HepG2 (cell line): ENCODE measurements around the gene TACC3. TPM values are rescaled to one million over a fixed set of nuclear protein-coding genes. Genes with fewer than 3 reads are reported as not detected.

ENCODE experiments used
- FIP1L1 ChIP-seq: fragments of 200-400 bp; formaldehyde crosslinking; IDR thresholded peaks from 2 replicates; pipeline ENCODE4 v1.6.1; 2018; ENCODE audit warnings: low read depth, mild to moderate bottlenecking, low read length, moderate library complexity, borderline replicate concordance; ENCODE audit not compliant: insufficient read depth
- HMGA1 ChIP-seq: sonication (generic); formaldehyde crosslinking; conservative IDR thresholded peaks from 2 replicates; pipeline ENCODE4 v1.4.0; 2020; ENCODE audit warnings: missing genetic modification reagents
- KLF16 ChIP-seq, 2 experiments: sonication (generic) in 1 of 2; formaldehyde crosslinking in 1 of 2; IDR thresholded peaks; 2 replicates each; pipeline versions ENCODE4 v1.6.1 to v1.8.0; 2016 to 2023; ENCODE audit warnings: missing genetic modification reagents in 2 of 2, missing compliant biosample characterization in 1 of 2
- MYNN ChIP-seq: sonication (generic); formaldehyde crosslinking; IDR thresholded peaks from 2 replicates; pipeline ENCODE4 v1.4.0; 2020; ENCODE audit warnings: mild to moderate bottlenecking, low read depth, missing genetic modification reagents
- NFAT5 ChIP-seq: sonication (generic); formaldehyde crosslinking; IDR thresholded peaks from 2 replicates; pipeline ENCODE4 v1.4.0; 2020; ENCODE audit warnings: missing genetic modification reagents
- NFIB ChIP-seq: sonication (generic); formaldehyde crosslinking; IDR thresholded peaks from 2 replicates; pipeline ENCODE4 v1.9.0; 2021; ENCODE audit warnings: missing genetic modification reagents, mild to moderate bottlenecking, borderline replicate concordance
- RARG ChIP-seq: sonication (generic); formaldehyde crosslinking; IDR thresholded peaks from 2 replicates; pipeline ENCODE4 v1.4.0; 2020; ENCODE audit warnings: low read depth, mild to moderate bottlenecking, missing genetic modification reagents
- SOX6 ChIP-seq, 2 experiments: fragments of 450-650 bp in 1 of 2; sonication (generic) in 1 of 2; formaldehyde crosslinking in 1 of 2; IDR thresholded peaks; 2 replicates each; pipeline versions ENCODE4 v1.4.0 to v1.6.1; 2017 to 2020; ENCODE audit warnings: antibody characterized with exemption in 1 of 2, mild to moderate bottlenecking in 1 of 2, missing genetic modification reagents in 1 of 2
- THRA ChIP-seq: sonication (generic); formaldehyde crosslinking; IDR thresholded peaks from 2 replicates; pipeline ENCODE4 v1.4.0; 2020; ENCODE audit warnings: missing genetic modification reagents, borderline replicate concordance
- UBTF ChIP-seq: sonication (generic); formaldehyde crosslinking; IDR thresholded peaks from 2 replicates; pipeline ENCODE4 v1.4.0; 2020; ENCODE audit warnings: mild to moderate bottlenecking, missing genetic modification reagents
- ZBTB1 ChIP-seq: sonication (generic); formaldehyde crosslinking; IDR thresholded peaks from 2 replicates; pipeline ENCODE4 v1.4.0; 2020; ENCODE audit warnings: missing genetic modification reagents, borderline replicate concordance
- ZBTB21 ChIP-seq: sonication (generic); formaldehyde crosslinking; IDR thresholded peaks from 2 replicates; pipeline ENCODE4 v1.4.0; 2020; ENCODE audit warnings: missing genetic modification reagents
- ZBTB44 ChIP-seq: sonication (generic); formaldehyde crosslinking; IDR thresholded peaks from 2 replicates; pipeline ENCODE4 v1.4.0; 2020; ENCODE audit warnings: missing genetic modification reagents
- ZFX ChIP-seq: sonication (generic); formaldehyde crosslinking; IDR thresholded peaks from 2 replicates; pipeline ENCODE4 v1.4.0; 2020; ENCODE audit warnings: mild to moderate bottlenecking, low read depth, missing genetic modification reagents, moderate library complexity
- ZNF253 ChIP-seq: sonication (generic); formaldehyde crosslinking; IDR thresholded peaks from 2 replicates; pipeline ENCODE4 v1.8.0; 2022; ENCODE audit warnings: mild to moderate bottlenecking, missing genetic modification reagents, borderline replicate concordance
- ZNF784 ChIP-seq: sonication (generic); formaldehyde crosslinking; IDR thresholded peaks from 2 replicates; pipeline ENCODE4 v1.5.1; 2020; ENCODE audit warnings: missing genetic modification reagents, mild to moderate bottlenecking, borderline replicate concordance
- polyA plus RNA-seq, 8 experiments: library from polyadenylated mRNA; depleted of rRNA in 3 of 8; stranded (reverse) in 7 of 8; unstranded in 1 of 8; fragments of >200 nt; fragmentation: Illumina TruSeq in 4 of 8; extraction: Trizol in 4 of 8; gene quantifications; 2 replicates each; pipeline versions ENCODE4 v1.2.1 to v1.2.3, GENCODE V29; 2011 to 2016; ENCODE audit warnings: low read depth in 4 of 8, missing spikeins in 1 of 8, mixed read lengths in 1 of 8; ENCODE audit not compliant: insufficient read depth in 1 of 8
- total RNA-seq, 5 experiments: library from RNA; depleted of rRNA; stranded (reverse); fragments of >200 nt; fragmentation: Illumina TruSeq; extraction: Trizol; gene quantifications; 2 replicates each; pipeline ENCODE4 v1.2.3, GENCODE V29; 2016; ENCODE audit warnings: low read depth in 1 of 5

TACC3 gene
- total and polyA plus RNA-seq, 2 of the 13 experiments (the other 11 are each of a cell fraction or from before 2014, with no cell fraction given), result 20.3 to 21.2 TPM

GRCh38 chr4:1762264-1763010 is 41.1 kb downstream of the TACC3 start (continued):
- no peak for TF ChIP-seq ZBTB44 (CRISPR knock-in tag)
- TF ChIP-seq UBTF (CRISPR knock-in tag), result no peak
- TF ChIP-seq NFIB (CRISPR knock-in tag), result no peak
- no peak for TF ChIP-seq HMGA1 (CRISPR knock-in tag)
- no peak for TF ChIP-seq ZNF253 (CRISPR knock-in tag)
- TF ChIP-seq SOX6 (IDR thresholded peaks at IDR 0.05), result no peak
- TF ChIP-seq SOX6 (CRISPR knock-in tag; IDR thresholded peaks at IDR 0.05), result peak; percentile 38; the same call in 1 of the 2 replicates
- TF ChIP-seq ZBTB1 (CRISPR knock-in tag), result no peak
- no peak; the same call in 1 of the 2 replicates for TF ChIP-seq NFAT5 (CRISPR knock-in tag)
- TF ChIP-seq THRA (CRISPR knock-in tag), result peak; percentile 55; the same call in 1 of the 2 replicates
- TF ChIP-seq ZBTB21 (CRISPR knock-in tag), result no peak
- TF ChIP-seq MYNN (CRISPR knock-in tag), result no peak
- no peak for TF ChIP-seq ZNF784 (CRISPR knock-in tag)
- TF ChIP-seq ZFX (CRISPR knock-in tag), result peak; percentile 70
- no peak for TF ChIP-seq KLF16 (CRISPR knock-in tag; IDR thresholded peaks at IDR 0.05)
- no peak for TF ChIP-seq FIP1L1
- no peak for TF ChIP-seq RARG (CRISPR knock-in tag)
